AG04450 (cell line): Measurements from ENCODE around the gene PIBF1. TPM values are rescaled to one million over a fixed set of nuclear protein-coding genes. Genes with fewer than 3 reads are reported as not detected.
A peak's percentile ranks its signal among the peaks of the same experiment; 100 is the strongest.

Source experiments
- CTCF ChIA-PET: fragments of 300-600, 350-600 bp; formaldehyde crosslinking; extraction: SDS; loops from one replicate; lab custom pipeline; 2022; ENCODE audit warnings: antibody characterized with exemption, inconsistent platforms; lab: Charles Lee
- POLR2A ChIA-PET: fragments of 350-600 bp; formaldehyde crosslinking; extraction: SDS; loops from one replicate; lab custom pipeline; 2021; ENCODE audit warnings: antibody characterized with exemption, inconsistent platforms; lab: Yijun Ruan, JAX
- DNase-seq: peaks from one replicate; pipeline ENCODE4 v3.0.0-alpha.2; 2011; ENCODE audit warnings: low read depth, low spot score
- H3K27ac ChIP-seq: one replicate; pipeline ENCODE4 v1.5.1; 2012; ENCODE audit warnings: low read depth, low read length, control low read depth
- H3K27me3 ChIP-seq: one replicate; pipeline ENCODE4 v1.6.0; 2012; ENCODE audit warnings: low read length; ENCODE audit not compliant: control insufficient read depth, insufficient read depth
- H3K4me3 ChIP-seq: 2 replicates; pipeline ENCODE4 v1.5.1; 2011; ENCODE audit warnings: mild to moderate bottlenecking, low read depth, low read length, control low read depth
- H3K9me3 ChIP-seq: 2 replicates; pipeline ENCODE4 v1.5.1; 2012; ENCODE audit warnings: low read length; ENCODE audit not compliant: control insufficient read depth, insufficient read depth
- CTCF ChIP-seq: IDR thresholded peaks from 2 replicates; pipeline ENCODE4 v1.5.1; 2011; ENCODE audit warnings: low read depth, low read length, control low read depth, inconsistent platforms
- polyA minus RNA-seq: library from RNA; depleted of rRNA, polyadenylated mRNA; stranded (reverse); fragments of >200 nt; gene quantifications from 2 replicates; pipeline ENCODE4 v1.2.3, GENCODE V29; 2011; rRNA and poly(A)+ RNA removed
- polyA plus RNA-seq: library from polyadenylated mRNA; depleted of rRNA; stranded (reverse); fragments of >200 nt; gene quantifications from 2 replicates; pipeline ENCODE4 v1.2.3, GENCODE V29; 2011; rRNA removed

The PIBF1 gene
- 8.1 and 11.9 TPM in 2 replicates for polyA plus RNA-seq
- polyA minus RNA-seq, result 11.6 and 16.6 TPM in 2 replicates

GRCh38 chr13:72781451-72782439 is at the start of gene PIBF1, which contains the start of gene DIS3:
PIBF1 (plus strand) TSS chr13:72782133; CDS start chr13:72783470, 1,337 bp downstream.
DIS3 (minus strand) TSS chr13:72781900; CDS start chr13:72781832, 68 bp downstream.
- ChIA-PET CTCF (interaction anchor here (0.6 kb wide), 1 partner anchor 26 kb away, joined by 3 read pairs; no protein-coding TSS in a partner anchor), POLR2A (interaction anchor here (1.0 kb wide), 1 partner anchor 11 kb away, joined by 4 read pairs; no protein-coding TSS in a partner anchor)
- TF ChIP-seq CTCF, result peak; percentile 18; the same call in 1 of the 2 replicates
- no peaks in the 10 kb centered on the region for H3K27me3 ChIP-seq
- H3K4me3 ChIP-seq, result peak within 1 kb of the TSS; percentile 97
- no peaks in the 10 kb centered on the region for H3K9me3 ChIP-seq
- H3K27ac ChIP-seq, result peak within 1 kb of the TSS; percentile 70
- DNase-seq, result peak; percentile 96

GRCh38 chr13:72737033-72737432 is 44.9 kb upstream of the PIBF1 start:
- Histone ChIP-seq H3K9me3 (no peaks in the 10 kb centered on the region), H3K27ac (no peak overlapping the region), H3K4me3 (no peak overlapping the region), H3K27me3 (no peaks in the 10 kb centered on the region)
- POLR2A ChIA-PET, result no interaction called here
- no peak for DNase-seq
- CTCF ChIA-PET, result no interaction called here
- no peak for TF ChIP-seq CTCF

- ChIA-PET POLR2A (no interaction called here), CTCF (no interaction called here)
- no peak for DNase-seq
- Histone ChIP-seq H3K27ac (no peak overlapping the region), H3K27me3 (no peaks in the 10 kb centered on the region), H3K4me3 (no peak overlapping the region), H3K9me3 (no peaks in the 10 kb centered on the region)
- no peak for TF ChIP-seq CTCF
Measured at GRCh38 chr13:72740015-72740414, 41.9 kb upstream of the PIBF1 start.

GRCh38 chr13:72745260-72745659 is 36.7 kb upstream of the PIBF1 start:
- CTCF ChIA-PET, result no interaction called here
- Histone ChIP-seq H3K9me3 (no peaks in the 10 kb centered on the region), H3K27me3 (no peaks in the 10 kb centered on the region), H3K27ac (no peak overlapping the region), H3K4me3 (no peak overlapping the region)
- POLR2A ChIA-PET, result no interaction called here
- TF ChIP-seq CTCF, result no peak
- DNase-seq, result no peak

GRCh38 chr13:72751220-72751619 is 30.7 kb upstream of the PIBF1 start:
- ChIA-PET POLR2A (no interaction called here), CTCF (interaction anchor here (1.5 kb wide), 1 partner anchor 108 kb away, joined by 3 read pairs; no protein-coding TSS in a partner anchor)
- no peak for DNase-seq
- H3K27me3 ChIP-seq, result no peaks in the 10 kb centered on the region
- H3K9me3 ChIP-seq, result no peaks in the 10 kb centered on the region
- H3K4me3 ChIP-seq, result no peak overlapping the region
- H3K27ac ChIP-seq, result no peak overlapping the region
- no peak for TF ChIP-seq CTCF
